Chondrocyte (in vitro differentiated cells): ENCODE measurements around the gene SDHC. TPM values are rescaled to one million over a fixed set of nuclear protein-coding genes. Genes with fewer than 3 reads are reported as not detected.

Source experiments
- DNase-seq: peaks from one replicate; pipeline ENCODE4 v3.0.0; 2021; ENCODE audit warnings: mixed read lengths, low spot score
- H3K27ac Mint-ChIP-seq: one replicate; pipeline ENCODE4 v1.8.0; 2021; ENCODE audit warnings: mild to moderate bottlenecking, moderate library complexity, mixed read lengths; ENCODE audit not compliant: unreplicated experiment
- H3K27me3 Mint-ChIP-seq: 2 replicates; pipeline ENCODE4 v1.8.0; 2021; ENCODE audit warnings: low read depth, mixed read lengths
- H3K36me3 Mint-ChIP-seq: 2 replicates; pipeline ENCODE4 v1.8.0; 2021; ENCODE audit warnings: low read depth, mixed read lengths
- H3K4me1 Mint-ChIP-seq: 2 replicates; pipeline ENCODE4 v1.8.0; 2021; ENCODE audit warnings: low read depth, mild to moderate bottlenecking, mixed read lengths
- H3K4me3 Mint-ChIP-seq: one replicate; pipeline ENCODE4 v1.8.0; 2021; ENCODE audit warnings: mild to moderate bottlenecking, moderate library complexity, mixed read lengths; ENCODE audit not compliant: unreplicated experiment
- H3K9me3 Mint-ChIP-seq: 2 replicates; pipeline ENCODE4 v1.8.0; 2021; ENCODE audit warnings: low read depth, mixed read lengths
- CTCF ChIP-seq: fragments of 200-600 bp; sonication (generic); IDR thresholded peaks from 2 replicates; pipeline ENCODE4 v1.5.0; 2021; ENCODE audit warnings: antibody characterized with exemption, mild to moderate bottlenecking, moderate library complexity
- total RNA-seq: library from RNA; stranded (reverse); gene quantifications from 3 replicates; pipeline ENCODE4 v1.2.1, GENCODE V29; 2021

Gene SDHC
- total RNA-seq, 1 donor from 2014 or later: 128 TPM

- no peak for DNase-seq
- Mint-ChIP-seq H3K4me3 (no peak overlapping the region), H3K27ac (no peak overlapping the region), H3K9me3 (no peaks in the 10 kb centered on the region), H3K36me3 (no peaks in the 10 kb centered on the region), H3K4me1 (no peaks in the 10 kb centered on the region), H3K27me3 (no peaks in the 10 kb centered on the region)
- TF ChIP-seq CTCF: no peak
Observed at GRCh38 chr1:161300478-161300877, 13.7 kb upstream of the SDHC start.

DNA sequence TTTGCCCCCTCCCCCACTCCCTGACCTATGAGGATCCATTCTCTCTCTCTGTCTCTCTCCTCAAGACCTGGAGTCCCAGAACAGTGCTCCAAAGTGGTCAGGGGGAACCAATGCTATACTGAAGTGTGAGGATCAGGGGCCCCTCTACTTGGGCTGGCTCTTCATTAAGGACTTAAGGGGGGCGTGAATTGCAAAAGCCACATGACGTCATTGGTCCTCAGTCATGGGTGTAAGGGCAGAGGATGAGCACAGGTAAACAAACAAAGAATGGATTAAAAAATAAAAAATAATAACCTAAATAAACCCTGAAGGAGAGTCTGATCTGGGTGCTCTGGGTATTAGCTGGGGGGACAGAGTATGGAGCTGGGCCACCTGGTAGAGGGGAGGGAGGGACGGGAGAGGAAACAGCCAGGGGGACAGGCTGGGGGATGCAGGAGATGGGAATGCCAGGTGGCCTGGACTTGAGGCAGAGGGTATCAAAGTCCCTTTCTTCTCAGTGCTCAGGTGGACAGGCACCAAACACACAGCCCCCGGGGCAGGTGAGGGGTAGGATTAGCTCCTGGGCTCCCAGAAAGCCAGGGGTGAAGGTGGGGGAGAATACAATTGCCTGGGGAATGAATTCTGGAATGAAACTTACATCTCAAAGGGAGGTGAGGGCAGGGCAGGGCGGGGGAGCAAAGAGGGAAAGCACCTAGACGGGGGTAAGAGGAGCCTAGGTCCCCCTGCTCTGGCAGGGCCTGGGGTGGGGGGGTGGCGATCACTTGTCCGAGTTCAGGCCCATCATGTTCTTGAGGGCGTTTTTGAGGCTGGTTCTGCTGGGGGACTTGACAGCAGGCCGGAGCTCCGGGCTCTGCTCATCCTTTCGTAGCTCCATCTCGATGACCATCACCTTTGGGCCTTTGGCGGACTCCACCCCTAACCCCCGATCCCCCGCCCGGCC is 9.0 kb upstream of the SDHC start:
- Mint-ChIP-seq H3K4me1 (peaks cover 16% of the 10 kb centered on the region), H3K4me3 (peak overlapping the region; percentile 68), H3K27ac (no peak overlapping the region), H3K36me3 (no peaks in the 10 kb centered on the region), H3K9me3 (no peaks in the 10 kb centered on the region), H3K27me3 (no peaks in the 10 kb centered on the region)
- no peak for DNase-seq
- TF ChIP-seq CTCF: no peak

- no peak for DNase-seq
- peak overlapping the region; percentile 68 for H3K4me3 Mint-ChIP-seq
- TF ChIP-seq CTCF: no peak
- H3K27ac Mint-ChIP-seq: no peak overlapping the region
- H3K27me3 Mint-ChIP-seq: no peaks in the 10 kb centered on the region
- no peaks in the 10 kb centered on the region for H3K36me3 Mint-ChIP-seq
- H3K9me3 Mint-ChIP-seq: no peaks in the 10 kb centered on the region
- peaks cover 16% of the 10 kb centered on the region for H3K4me1 Mint-ChIP-seq
Observed at GRCh38 chr1:161305867-161306519, 8.2 kb upstream of the SDHC start.

DNA sequence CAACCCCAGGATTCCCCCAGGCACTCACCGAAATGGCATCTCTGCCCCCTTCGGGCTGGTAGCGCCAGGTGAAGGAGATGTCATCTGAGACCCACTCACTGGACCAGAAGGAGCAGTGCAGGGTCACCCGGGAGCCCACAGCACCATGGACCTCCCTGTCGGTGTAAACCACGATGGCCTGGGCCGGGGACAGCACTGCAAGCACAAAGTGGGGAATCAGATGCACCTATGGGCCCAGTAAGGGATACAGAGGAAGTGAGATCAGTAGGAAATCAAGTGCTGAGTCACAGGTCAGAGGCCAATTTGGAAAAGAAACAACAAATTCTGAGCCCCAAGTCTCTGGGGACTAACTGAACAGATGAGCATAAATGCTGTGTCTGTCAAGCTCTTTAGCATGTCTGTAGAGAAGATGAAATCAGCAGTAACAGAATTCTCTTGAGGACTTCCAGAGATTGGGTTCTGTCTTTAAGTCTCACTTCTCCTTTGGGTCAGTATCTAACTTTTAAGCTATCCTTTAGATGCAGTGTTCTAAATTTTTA is 6.9 kb upstream of the SDHC start:
- no peak for TF ChIP-seq CTCF
- H3K27ac Mint-ChIP-seq: no peak overlapping the region
- H3K36me3 Mint-ChIP-seq: no peaks in the 10 kb centered on the region
- peaks cover 16% of the 10 kb centered on the region for H3K4me1 Mint-ChIP-seq
- peaks cover 2% of the 10 kb centered on the region for H3K27me3 Mint-ChIP-seq
- H3K4me3 Mint-ChIP-seq: no peak overlapping the region
- H3K9me3 Mint-ChIP-seq: no peaks in the 10 kb centered on the region
- no peak for DNase-seq

- TF ChIP-seq CTCF: no peak
- Mint-ChIP-seq H3K9me3 (no peaks in the 10 kb centered on the region), H3K4me3 (no peak overlapping the region), H3K36me3 (no peaks in the 10 kb centered on the region), H3K4me1 (peaks cover 16% of the 10 kb centered on the region), H3K27ac (no peak overlapping the region), H3K27me3 (peaks cover 2% of the 10 kb centered on the region)
- DNase-seq: no peak
Observed at GRCh38 chr1:161307892-161308638, 6.1 kb upstream of the SDHC start.
